ENCODE measurements around the gene GJB3.

DNA sequence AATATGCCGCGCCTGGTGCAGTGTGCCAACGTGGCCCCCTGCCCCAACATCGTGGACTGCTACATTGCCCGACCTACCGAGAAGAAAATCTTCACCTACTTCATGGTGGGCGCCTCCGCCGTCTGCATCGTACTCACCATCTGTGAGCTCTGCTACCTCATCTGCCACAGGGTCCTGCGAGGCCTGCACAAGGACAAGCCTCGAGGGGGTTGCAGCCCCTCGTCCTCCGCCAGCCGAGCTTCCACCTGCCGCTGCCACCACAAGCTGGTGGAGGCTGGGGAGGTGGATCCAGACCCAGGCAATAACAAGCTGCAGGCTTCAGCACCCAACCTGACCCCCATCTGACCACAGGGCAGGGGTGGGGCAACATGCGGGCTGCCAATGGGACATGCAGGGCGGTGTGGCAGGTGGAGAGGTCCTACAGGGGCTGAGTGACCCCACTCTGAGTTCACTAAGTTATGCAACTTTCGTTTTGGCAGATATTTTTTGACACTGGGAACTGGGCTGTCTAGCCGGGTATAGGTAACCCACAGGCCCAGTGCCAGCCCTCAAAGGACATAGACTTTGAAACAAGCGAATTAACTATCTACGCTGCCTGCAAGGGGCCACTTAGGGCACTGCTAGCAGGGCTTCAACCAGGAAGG, 4.3 kb downstream of the GJB3 start:
- TF ChIP-seq EZH2phosphoT487 (IDR thresholded peaks at IDR 0.05; ENCODE audit: low read depth) = no peak
- TF ChIP-seq, protein P1, sequence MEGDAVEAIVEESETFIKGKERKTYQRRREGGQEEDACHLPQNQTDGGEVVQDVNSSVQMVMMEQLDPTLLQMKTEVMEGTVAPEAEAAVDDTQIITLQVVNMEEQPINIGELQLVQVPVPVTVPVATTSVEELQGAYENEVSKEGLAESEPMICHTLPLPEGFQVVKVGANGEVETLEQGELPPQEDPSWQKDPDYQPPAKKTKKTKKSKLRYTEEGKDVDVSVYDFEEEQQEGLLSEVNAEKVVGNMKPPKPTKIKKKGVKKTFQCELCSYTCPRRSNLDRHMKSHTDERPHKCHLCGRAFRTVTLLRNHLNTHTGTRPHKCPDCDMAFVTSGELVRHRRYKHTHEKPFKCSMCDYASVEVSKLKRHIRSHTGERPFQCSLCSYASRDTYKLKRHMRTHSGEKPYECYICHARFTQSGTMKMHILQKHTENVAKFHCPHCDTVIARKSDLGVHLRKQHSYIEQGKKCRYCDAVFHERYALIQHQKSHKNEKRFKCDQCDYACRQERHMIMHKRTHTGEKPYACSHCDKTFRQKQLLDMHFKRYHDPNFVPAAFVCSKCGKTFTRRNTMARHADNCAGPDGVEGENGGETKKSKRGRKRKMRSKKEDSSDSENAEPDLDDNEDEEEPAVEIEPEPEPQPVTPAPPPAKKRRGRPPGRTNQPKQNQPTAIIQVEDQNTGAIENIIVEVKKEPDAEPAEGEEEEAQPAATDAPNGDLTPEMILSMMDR (IDR thresholded peaks at IDR 0.05; ENCODE audit: low read depth, low read length) = no peak
